GM23338 (cell line): ENCODE results near the gene PTPN21.

ENCODE experiments used
- CREB1 ChIP-seq: fragments of 250-450 bp; sonication (Bioruptor Pico); IDR thresholded peaks from 2 replicates; pipeline ENCODE4 v1.5.0; 2020; ENCODE audit warnings: low read depth, mild to moderate bottlenecking, moderate library complexity
- EZH2 ChIP-seq: fragments of 200-600 bp; sonication (generic); IDR thresholded peaks from one replicate; pipeline ENCODE4 v1.8.0; 2017; ENCODE audit warnings: antibody characterized with exemption, mild to moderate bottlenecking, low read depth; ENCODE audit not compliant: unreplicated experiment
- EZH2phosphoT487 ChIP-seq: fragments of 200-600 bp; sonication (generic); IDR thresholded peaks from one replicate; pipeline ENCODE4 v1.8.1; 2018; ENCODE audit warnings: antibody characterized with exemption; ENCODE audit not compliant: unreplicated experiment
- JUNB ChIP-seq: IDR thresholded peaks from one replicate; pipeline ENCODE4 v1.6.1; 2016; ENCODE audit warnings: antibody characterized with exemption; ENCODE audit not compliant: unreplicated experiment
- POLR2AphosphoS5 ChIP-seq: IDR thresholded peaks from 2 replicates; pipeline ENCODE4 v1.6.1; 2016; ENCODE audit warnings: antibody characterized with exemption, low read depth
- STAT1 ChIP-seq: IDR thresholded peaks from one replicate; pipeline ENCODE4 v1.6.1; 2016; ENCODE audit warnings: antibody characterized with exemption; ENCODE audit not compliant: unreplicated experiment
- ZNF331 ChIP-seq: fragments of 250-450 bp; sonication (Bioruptor Pico); IDR thresholded peaks from 2 replicates; pipeline ENCODE4 v1.5.0; 2020; ENCODE audit warnings: low read depth, mild to moderate bottlenecking, moderate library complexity
- TF ChIP-seq, protein P1 (sequence below), 2 experiments: fragments of 200-600 bp in 1 of 2; sonication (generic) in 1 of 2; conservative IDR thresholded peaks; 2 replicates each; pipeline versions ENCODE4 v1.5.1 to v1.6.1; 2016 to 2017; ENCODE audit warnings: antibody characterized with exemption in 2 of 2, low read depth in 2 of 2, mild to moderate bottlenecking in 2 of 2, moderate library complexity in 1 of 2
- TF ChIP-seq, protein P2 (sequence below): IDR thresholded peaks from one replicate; pipeline ENCODE4 v1.6.1; 2018; ENCODE audit warnings: antibody characterized with exemption; ENCODE audit not compliant: unreplicated experiment
- TF ChIP-seq, protein P3 (sequence below): IDR thresholded peaks from 2 replicates; pipeline ENCODE4 v1.6.1; 2016; ENCODE audit warnings: antibody characterized with exemption
- TF ChIP-seq, protein P4 (sequence below): fragments of 250-450 bp; sonication (Bioruptor Pico); IDR thresholded peaks from 2 replicates; pipeline ENCODE4 v1.5.0; 2020; ENCODE audit warnings: mild to moderate bottlenecking, moderate library complexity

DNA sequence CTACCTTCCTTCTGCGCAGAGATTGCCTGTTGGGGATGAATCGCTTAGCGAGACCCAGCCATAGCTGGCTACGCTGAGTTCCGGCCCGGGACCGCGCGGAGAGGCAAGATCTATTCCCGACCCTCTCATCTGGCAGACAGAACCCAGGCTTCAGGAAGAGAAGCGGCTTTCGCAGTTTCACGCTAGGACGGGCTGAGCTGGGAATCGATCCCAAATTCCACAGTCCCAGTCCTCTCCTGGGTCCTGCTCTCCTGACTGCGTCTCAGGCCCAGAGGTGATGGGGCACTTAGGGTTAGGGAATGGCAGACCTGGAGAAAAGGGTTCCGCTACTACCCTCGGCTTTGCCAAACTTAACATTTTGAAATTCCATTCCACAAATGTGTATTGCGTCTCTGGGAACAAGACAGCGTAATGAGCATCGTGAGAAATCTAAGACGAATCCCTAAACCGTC is 2.8 kb downstream of the PTPN21 start:
- TF ChIP-seq POLR2AphosphoS5 (no peak), EZH2 (no peak), ZNF331 (CRISPR knock-in tag) (no peak), CREB1 (CRISPR knock-in tag) (no peak), JUNB (no peak), STAT1 (no peak), EZH2phosphoT487 (no peak)
- TF ChIP-seq, protein P1, sequence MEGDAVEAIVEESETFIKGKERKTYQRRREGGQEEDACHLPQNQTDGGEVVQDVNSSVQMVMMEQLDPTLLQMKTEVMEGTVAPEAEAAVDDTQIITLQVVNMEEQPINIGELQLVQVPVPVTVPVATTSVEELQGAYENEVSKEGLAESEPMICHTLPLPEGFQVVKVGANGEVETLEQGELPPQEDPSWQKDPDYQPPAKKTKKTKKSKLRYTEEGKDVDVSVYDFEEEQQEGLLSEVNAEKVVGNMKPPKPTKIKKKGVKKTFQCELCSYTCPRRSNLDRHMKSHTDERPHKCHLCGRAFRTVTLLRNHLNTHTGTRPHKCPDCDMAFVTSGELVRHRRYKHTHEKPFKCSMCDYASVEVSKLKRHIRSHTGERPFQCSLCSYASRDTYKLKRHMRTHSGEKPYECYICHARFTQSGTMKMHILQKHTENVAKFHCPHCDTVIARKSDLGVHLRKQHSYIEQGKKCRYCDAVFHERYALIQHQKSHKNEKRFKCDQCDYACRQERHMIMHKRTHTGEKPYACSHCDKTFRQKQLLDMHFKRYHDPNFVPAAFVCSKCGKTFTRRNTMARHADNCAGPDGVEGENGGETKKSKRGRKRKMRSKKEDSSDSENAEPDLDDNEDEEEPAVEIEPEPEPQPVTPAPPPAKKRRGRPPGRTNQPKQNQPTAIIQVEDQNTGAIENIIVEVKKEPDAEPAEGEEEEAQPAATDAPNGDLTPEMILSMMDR (conservative IDR thresholded peaks at IDR 0.05; ENCODE audit: low read depth in 2 of 2), result no peak
- TF ChIP-seq, protein P2, sequence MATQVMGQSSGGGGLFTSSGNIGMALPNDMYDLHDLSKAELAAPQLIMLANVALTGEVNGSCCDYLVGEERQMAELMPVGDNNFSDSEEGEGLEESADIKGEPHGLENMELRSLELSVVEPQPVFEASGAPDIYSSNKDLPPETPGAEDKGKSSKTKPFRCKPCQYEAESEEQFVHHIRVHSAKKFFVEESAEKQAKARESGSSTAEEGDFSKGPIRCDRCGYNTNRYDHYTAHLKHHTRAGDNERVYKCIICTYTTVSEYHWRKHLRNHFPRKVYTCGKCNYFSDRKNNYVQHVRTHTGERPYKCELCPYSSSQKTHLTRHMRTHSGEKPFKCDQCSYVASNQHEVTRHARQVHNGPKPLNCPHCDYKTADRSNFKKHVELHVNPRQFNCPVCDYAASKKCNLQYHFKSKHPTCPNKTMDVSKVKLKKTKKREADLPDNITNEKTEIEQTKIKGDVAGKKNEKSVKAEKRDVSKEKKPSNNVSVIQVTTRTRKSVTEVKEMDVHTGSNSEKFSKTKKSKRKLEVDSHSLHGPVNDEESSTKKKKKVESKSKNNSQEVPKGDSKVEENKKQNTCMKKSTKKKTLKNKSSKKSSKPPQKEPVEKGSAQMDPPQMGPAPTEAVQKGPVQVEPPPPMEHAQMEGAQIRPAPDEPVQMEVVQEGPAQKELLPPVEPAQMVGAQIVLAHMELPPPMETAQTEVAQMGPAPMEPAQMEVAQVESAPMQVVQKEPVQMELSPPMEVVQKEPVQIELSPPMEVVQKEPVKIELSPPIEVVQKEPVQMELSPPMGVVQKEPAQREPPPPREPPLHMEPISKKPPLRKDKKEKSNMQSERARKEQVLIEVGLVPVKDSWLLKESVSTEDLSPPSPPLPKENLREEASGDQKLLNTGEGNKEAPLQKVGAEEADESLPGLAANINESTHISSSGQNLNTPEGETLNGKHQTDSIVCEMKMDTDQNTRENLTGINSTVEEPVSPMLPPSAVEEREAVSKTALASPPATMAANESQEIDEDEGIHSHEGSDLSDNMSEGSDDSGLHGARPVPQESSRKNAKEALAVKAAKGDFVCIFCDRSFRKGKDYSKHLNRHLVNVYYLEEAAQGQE, result no peak
- TF ChIP-seq, protein P3, sequence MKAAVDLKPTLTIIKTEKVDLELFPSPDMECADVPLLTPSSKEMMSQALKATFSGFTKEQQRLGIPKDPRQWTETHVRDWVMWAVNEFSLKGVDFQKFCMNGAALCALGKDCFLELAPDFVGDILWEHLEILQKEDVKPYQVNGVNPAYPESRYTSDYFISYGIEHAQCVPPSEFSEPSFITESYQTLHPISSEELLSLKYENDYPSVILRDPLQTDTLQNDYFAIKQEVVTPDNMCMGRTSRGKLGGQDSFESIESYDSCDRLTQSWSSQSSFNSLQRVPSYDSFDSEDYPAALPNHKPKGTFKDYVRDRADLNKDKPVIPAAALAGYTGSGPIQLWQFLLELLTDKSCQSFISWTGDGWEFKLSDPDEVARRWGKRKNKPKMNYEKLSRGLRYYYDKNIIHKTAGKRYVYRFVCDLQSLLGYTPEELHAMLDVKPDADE, result no peak
- TF ChIP-seq, protein P4, sequence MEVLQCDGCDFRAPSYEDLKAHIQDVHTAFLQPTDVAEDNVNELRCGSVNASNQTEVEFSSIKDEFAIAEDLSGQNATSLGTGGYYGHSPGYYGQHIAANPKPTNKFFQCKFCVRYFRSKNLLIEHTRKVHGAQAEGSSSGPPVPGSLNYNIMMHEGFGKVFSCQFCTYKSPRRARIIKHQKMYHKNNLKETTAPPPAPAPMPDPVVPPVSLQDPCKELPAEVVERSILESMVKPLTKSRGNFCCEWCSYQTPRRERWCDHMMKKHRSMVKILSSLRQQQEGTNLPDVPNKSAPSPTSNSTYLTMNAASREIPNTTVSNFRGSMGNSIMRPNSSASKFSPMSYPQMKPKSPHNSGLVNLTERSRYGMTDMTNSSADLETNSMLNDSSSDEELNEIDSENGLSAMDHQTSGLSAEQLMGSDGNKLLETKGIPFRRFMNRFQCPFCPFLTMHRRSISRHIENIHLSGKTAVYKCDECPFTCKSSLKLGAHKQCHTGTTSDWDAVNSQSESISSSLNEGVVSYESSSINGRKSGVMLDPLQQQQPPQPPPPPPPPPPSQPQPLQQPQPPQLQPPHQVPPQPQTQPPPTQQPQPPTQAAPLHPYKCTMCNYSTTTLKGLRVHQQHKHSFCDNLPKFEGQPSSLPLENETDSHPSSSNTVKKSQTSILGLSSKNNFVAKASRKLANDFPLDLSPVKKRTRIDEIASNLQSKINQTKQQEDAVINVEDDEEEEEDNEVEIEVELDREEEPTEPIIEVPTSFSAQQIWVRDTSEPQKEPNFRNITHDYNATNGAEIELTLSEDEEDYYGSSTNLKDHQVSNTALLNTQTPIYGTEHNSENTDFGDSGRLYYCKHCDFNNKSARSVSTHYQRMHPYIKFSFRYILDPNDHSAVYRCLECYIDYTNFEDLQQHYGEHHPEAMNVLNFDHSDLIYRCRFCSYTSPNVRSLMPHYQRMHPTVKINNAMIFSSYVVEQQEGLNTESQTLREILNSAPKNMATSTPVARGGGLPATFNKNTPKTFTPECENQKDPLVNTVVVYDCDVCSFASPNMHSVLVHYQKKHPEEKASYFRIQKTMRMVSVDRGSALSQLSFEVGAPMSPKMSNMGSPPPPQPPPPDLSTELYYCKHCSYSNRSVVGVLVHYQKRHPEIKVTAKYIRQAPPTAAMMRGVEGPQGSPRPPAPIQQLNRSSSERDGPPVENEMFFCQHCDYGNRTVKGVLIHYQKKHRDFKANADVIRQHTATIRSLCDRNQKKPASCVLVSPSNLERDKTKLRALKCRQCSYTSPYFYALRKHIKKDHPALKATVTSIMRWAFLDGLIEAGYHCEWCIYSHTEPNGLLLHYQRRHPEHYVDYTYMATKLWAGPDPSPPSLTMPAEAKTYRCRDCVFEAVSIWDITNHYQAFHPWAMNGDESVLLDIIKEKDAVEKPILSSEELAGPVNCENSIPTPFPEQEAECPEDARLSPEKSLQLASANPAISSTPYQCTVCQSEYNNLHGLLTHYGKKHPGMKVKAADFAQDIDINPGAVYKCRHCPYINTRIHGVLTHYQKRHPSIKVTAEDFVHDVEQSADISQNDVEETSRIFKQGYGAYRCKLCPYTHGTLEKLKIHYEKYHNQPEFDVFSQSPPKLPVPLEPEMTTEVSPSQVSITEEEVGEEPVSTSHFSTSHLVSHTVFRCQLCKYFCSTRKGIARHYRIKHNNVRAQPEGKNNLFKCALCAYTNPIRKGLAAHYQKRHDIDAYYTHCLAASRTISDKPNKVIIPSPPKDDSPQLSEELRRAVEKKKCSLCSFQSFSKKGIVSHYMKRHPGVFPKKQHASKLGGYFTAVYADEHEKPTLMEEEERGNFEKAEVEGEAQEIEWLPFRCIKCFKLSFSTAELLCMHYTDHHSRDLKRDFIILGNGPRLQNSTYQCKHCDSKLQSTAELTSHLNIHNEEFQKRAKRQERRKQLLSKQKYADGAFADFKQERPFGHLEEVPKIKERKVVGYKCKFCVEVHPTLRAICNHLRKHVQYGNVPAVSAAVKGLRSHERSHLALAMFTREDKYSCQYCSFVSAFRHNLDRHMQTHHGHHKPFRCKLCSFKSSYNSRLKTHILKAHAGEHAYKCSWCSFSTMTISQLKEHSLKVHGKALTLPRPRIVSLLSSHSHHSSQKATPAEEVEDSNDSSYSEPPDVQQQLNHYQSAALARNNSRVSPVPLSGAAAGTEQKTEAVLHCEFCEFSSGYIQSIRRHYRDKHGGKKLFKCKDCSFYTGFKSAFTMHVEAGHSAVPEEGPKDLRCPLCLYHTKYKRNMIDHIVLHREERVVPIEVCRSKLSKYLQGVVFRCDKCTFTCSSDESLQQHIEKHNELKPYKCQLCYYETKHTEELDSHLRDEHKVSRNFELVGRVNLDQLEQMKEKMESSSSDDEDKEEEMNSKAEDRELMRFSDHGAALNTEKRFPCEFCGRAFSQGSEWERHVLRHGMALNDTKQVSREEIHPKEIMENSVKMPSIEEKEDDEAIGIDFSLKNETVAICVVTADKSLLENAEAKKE, result no peak
